Fibroblast of lung (primary cell): Measurements from ENCODE around the gene IL15RA.

Source experiments
- CTCF ChIP-seq, 2 donors: IDR thresholded peaks in 1 of 2; conservative IDR thresholded peaks in 1 of 2; 1 replicate in 1 of 2; 2 replicates in 1 of 2; pipeline ENCODE4 v1.5.1; 2011 to 2012; ENCODE audit warnings: low read length in 2 of 2, control low read depth in 1 of 2, inconsistent platforms in 1 of 2, low read depth in 1 of 2, mild to moderate bottlenecking in 1 of 2
- EZH2 ChIP-seq: IDR thresholded peaks from 2 replicates; pipeline ENCODE4 v1.5.1; 2012; ENCODE audit warnings: low read length, control low read depth, mild to moderate bottlenecking; ENCODE audit errors: missing control alignments

- TF ChIP-seq CTCF (conservative IDR thresholded peaks at IDR 0.05 in 1 of 2, IDR thresholded peaks at IDR 0.05 in 1 of 2; ENCODE audit: low read depth in 1 of 2, low read length in 2 of 2) (no peak), EZH2 (no peak)
These were observed 25.6 kb upstream of the IL15RA start for GRCh38 chr10:6002809-6003510.
